Astrocyte of the spinal cord (primary cell): ENCODE results near the gene P2RX4.
"Not testable (repeated sequence)": the region's sequence is repeated elsewhere in the genome, so short reads cannot be mapped to it uniquely, and the experiment has no call there.

Source experiments
- DNase-seq: peaks from one replicate; pipeline ENCODE4 v3.0.0; 2011; ENCODE audit warnings: low read depth, low spot score
- H3K4me3 ChIP-seq: 2 replicates; pipeline ENCODE4 v1.5.1; 2011; ENCODE audit warnings: low read depth, mild to moderate bottlenecking, low read length, moderate library complexity
- CTCF ChIP-seq: IDR thresholded peaks from 2 replicates; pipeline ENCODE4 v1.5.1; 2012; ENCODE audit warnings: low read depth, mild to moderate bottlenecking, low read length, inconsistent platforms
- in situ Hi-C: cut with HindIII; loops from 2 replicates; pipeline ENCODE4 v1.10.0; 2017; ENCODE audit warnings: low sequenced_read_pairs

P2RX4 gene

GRCh38 chr12:121279507-121279915 lies 69.6 kb downstream of the P2RX4 start:
- TF ChIP-seq CTCF, result no peak
- no peak for DNase-seq
- in situ Hi-C loops, result no loop called here
- H3K4me3 ChIP-seq, result no peak overlapping the region

- H3K4me3 ChIP-seq, in situ Hi-C loops, DNase-seq: not testable (repeated sequence)
Observed at GRCh38 chr12:121280531-121280930, 70.6 kb downstream of the P2RX4 start.

- DNase-seq, in situ Hi-C loops, H3K4me3 ChIP-seq: not testable (repeated sequence)
Observed at GRCh38 chr12:121281116-121281515, 71.2 kb downstream of the P2RX4 start.

GRCh38 chr12:121282072-121282742 lies 72.3 kb downstream of the P2RX4 start:
- no peak for TF ChIP-seq CTCF
- H3K4me3 ChIP-seq, result no peak overlapping the region
- no peak for DNase-seq
- in situ Hi-C loops, result no loop called here

- in situ Hi-C loops, H3K4me3 ChIP-seq, DNase-seq: not testable (repeated sequence)
Observed at GRCh38 chr12:121282910-121283309, 73.0 kb downstream of the P2RX4 start.

GRCh38 chr12:121283388-121283787 lies 73.5 kb downstream of the P2RX4 start:
- in situ Hi-C loops, result no loop called here

More at GRCh38 chr12:121283388-121283787, 73.5 kb downstream of the P2RX4 start:
- no peak overlapping the region for H3K4me3 ChIP-seq
- no peak for TF ChIP-seq CTCF
- DNase-seq, result no peak
